Fibroblast of skin of left biceps (primary cell): Measurements from ENCODE around the gene STK10.
A peak's percentile ranks its signal among the peaks of the same experiment; 100 is the strongest.
"Not testable (repeated sequence)": the region's sequence is repeated elsewhere in the genome, so short reads cannot be mapped to it uniquely, and the experiment has no call there.

Experiments used
- DNase-seq, 2 experiments: peaks; one replicate each; pipeline ENCODE4 v3.0.0-alpha.2; 2013; ENCODE audit warnings: low read depth in 2 of 2

Gene STK10

GRCh38 chr5:172188033-172188892 lies at the start of gene STK10:
STK10 (minus strand) TSS chr5:172188224; CDS start chr5:172188042, 182 bp downstream.
- DNase-seq: peak; percentile 76 to 81

DNA sequence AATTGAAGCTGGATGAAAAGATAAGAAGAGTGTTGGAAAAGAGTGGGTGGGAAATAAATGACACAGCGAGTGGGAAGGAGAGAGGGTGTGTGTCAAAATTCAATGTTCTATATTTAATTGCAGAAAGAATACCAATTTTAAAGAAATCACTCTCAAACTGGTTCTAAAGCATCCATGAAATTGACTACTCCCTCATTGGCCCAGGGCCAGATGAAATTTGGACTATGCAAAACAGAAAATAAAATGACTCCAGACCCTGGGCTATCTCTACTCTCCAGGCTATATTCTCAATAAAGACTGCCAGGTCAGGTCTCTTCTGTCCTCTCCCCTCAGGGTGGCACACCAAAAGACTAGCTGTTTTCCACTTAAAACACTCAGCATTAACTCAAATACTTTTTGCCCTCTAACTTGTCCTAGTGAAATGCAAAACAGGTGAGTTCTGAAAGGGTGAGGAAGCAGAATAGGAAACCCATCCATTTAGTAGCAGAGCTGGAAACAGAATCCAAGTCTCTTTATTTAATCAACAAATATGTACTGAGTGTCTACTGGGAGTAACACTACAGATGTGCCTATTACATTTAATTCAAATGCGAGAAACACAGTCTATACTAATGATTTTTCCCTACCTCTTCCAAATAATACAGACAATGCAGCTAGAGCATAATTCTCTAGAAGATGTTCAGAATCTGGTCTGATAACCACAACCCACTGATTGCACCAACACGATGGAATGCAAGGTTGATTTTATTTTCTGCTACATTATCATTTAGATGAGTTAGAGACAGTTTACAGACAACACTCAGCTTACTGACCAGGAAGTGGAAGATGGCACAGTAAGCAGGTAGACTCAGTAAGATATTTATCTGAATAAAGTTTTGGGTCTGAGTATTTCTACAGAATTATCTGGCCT lies 48.1 kb upstream of the STK10 start:
- no peak for DNase-seq

- DNase-seq: no peak
Measured at GRCh38 chr5:172235132-172235780, 47.2 kb upstream of the STK10 start.

DNA sequence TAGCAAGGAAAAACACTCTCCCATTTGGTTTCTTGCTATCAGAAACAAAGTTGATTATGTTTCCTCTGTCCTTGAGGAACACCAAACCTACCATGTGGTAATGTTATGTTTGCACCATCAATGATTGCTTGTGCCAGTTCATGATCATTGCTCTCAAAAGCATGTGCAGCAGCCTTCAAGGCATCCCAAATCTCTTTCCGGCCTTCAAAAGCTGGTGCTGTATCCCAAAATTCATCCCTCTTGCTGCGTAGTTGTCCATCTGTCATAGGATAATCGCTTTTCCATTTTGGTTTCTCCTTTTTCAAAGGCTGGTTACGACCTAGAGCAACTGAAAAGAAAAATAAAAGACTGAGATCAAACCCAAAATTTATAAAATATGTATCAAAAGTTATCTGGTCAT lies 46.0 kb upstream of the STK10 start:
- no peak for DNase-seq

- no peak for DNase-seq
Measured at GRCh38 chr5:172229904-172230303, 41.9 kb upstream of the STK10 start.

DNA sequence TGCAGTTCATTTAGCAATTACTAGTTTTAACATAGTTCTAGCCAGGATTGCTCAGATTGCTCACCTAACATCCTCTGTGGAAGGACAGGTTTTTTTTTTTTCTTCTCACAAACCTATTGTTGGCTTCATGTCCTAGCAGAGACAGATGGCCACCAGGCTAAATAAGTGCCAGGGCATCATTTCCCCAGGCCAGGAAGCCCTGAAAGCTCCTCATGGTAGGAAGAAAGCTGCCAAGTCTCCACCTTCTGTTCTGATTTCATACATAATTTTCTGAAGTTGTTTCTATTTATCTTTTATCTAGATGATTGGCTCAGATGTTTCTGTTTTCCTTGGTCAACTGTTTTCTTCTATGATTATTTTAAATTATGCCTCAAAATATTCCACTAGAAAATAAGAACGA lies 37.0 kb upstream of the STK10 start:
- no peak for DNase-seq

DNA sequence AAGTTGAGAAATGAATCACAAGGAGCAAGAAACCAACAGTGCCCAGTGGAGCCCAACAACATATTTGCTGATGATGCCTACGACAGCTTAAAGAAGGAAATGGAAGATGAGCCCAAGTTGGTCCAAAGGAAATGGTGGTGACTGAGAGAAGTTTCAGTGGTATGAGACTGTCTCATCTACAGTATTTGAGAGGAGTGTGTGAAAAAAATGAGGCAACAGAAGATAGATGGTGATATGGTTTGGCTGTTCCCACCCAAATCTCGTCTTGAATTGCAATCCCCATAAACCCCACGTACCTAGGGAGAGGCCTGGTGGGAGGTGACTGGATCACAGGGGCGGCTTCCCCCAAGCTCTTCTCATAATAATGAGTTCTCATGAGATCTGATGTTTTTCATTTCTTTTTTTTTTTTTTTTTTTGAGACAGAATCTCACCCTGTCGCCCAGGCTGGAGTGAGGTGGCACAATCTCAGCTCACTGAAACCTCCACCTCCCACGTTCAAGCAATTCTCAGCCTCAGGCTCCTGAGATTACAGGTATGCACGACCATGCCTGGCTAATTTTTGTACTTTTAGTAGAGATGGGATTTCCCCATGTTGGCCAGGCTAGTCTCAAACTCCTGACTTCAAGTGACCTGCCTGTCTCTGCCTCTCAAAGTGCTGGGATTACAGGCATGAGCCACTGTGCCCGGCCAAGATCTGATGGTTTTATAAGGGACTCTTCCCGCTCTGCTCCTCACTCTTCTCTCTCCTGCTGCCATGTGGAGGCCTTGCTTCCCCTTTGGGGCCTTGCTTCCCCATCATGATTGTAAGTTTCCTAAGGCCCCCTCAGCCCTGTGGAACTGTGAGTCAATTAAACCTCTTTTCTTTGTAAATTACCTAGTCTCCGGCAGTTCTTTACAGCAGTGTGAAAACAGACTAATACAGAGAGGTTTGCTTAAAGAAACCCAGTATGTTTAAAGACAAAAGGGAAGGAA lies 36.2 kb upstream of the STK10 start:
- DNase-seq: no peak

DNA sequence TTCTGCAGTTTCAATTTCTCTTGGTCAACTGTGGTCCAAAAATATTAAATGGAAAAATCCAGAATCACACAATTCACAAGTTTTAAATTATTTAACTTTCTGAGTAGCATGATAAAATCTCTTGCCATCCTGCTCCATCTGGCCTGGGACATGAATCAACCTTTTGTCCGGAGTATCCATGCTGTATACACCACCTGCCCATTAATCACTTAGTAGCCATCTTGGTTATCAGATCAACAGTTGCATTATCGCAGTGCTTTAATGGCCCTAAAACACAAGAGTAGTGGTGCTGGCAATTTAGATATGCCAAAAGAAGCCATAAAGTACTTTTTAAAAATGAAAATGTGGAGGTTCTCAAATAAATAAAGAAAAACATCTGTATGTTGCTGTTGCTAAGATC lies 31.3 kb upstream of the STK10 start:
- no peak for DNase-seq

- DNase-seq: no peak
Measured at GRCh38 chr5:172216345-172216744, 28.3 kb upstream of the STK10 start.

DNA sequence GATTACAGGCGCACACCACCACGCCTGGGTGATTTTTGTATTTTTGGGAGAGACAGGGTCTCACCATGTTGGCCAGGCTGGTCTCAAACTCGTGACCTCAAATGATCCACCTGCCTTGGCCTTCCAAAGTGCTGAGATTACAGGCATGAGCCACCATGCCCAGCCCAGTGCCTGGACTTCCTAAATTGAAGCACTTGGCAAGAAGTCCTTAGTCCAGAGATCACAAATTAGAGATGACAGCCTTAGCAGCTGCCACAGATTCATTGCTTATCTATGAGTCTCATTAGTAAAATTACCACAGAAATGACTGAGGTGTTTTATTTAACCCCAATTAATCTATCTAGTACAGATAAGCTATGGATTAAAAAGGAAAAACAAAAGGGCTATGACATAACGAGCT lies 25.1 kb upstream of the STK10 start:
- no peak for DNase-seq

- DNase-seq: no peak
Measured at GRCh38 chr5:172211676-172212075, 23.7 kb upstream of the STK10 start.

- no peak for DNase-seq
Measured at GRCh38 chr5:172209714-172210113, 21.7 kb upstream of the STK10 start.

DNA sequence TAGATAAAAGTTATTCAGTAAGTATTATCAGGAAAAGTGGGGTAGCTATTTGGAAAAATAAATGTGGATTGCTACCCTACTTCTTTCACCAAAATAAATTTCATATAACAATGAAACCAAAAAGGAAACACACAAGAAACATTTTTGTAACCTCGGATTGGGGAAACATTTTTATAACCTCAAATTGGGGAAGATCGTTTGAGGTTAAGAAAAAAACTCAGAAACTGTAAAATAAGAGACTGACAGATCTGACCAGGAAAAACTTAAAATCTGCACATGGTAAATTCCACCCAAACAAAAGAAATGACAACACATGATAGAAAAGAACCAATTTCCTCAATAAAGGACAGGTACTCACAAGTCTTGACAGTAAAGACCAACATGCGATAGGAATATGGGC lies 19.5 kb upstream of the STK10 start:
- no peak for DNase-seq

DNA sequence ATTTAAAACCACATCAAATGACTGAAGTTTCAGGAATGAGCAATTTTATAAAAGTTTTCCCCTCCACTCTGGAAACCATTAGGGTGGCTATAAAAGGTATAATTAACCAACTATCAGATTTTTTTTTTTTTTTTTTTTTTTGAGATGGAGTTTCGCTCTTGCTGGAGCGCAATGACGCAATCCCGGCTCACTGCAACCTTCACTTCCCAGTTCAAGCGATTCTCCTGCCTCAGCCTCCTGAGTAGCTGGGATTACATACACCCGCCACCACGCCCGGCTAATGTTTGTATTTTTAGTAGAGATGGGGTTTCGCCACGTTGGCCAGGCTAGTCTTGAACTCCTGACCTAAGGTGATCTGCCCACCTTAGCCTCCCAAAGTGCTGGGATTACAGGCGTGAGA lies 18.0 kb upstream of the STK10 start:
- DNase-seq: not testable (repeated sequence)

- DNase-seq: no peak
Measured at GRCh38 chr5:172200476-172200875, 12.5 kb upstream of the STK10 start.

- no peak for DNase-seq
Measured at GRCh38 chr5:172199446-172199845, 11.4 kb upstream of the STK10 start.

DNA sequence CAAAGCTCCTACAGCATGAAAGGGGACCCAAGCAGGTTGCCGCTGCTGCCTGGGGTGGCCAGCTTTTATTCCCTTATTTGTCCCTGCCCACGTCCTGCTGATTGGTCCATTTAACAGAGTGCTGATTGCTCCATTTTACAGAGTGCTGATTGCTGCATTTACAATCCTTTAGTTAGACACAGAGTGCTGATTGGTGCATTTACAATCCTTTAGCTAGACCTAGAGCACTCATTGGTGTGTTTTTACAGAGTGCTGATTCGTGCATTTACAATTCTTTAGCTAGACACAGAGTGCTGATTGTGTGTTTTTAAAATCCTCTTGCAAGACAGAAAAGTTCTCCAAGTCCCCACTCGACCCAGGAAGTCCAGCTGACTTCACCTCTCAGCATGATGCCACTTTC lies 9.8 kb upstream of the STK10 start:
- not testable (repeated sequence) for DNase-seq

DNA sequence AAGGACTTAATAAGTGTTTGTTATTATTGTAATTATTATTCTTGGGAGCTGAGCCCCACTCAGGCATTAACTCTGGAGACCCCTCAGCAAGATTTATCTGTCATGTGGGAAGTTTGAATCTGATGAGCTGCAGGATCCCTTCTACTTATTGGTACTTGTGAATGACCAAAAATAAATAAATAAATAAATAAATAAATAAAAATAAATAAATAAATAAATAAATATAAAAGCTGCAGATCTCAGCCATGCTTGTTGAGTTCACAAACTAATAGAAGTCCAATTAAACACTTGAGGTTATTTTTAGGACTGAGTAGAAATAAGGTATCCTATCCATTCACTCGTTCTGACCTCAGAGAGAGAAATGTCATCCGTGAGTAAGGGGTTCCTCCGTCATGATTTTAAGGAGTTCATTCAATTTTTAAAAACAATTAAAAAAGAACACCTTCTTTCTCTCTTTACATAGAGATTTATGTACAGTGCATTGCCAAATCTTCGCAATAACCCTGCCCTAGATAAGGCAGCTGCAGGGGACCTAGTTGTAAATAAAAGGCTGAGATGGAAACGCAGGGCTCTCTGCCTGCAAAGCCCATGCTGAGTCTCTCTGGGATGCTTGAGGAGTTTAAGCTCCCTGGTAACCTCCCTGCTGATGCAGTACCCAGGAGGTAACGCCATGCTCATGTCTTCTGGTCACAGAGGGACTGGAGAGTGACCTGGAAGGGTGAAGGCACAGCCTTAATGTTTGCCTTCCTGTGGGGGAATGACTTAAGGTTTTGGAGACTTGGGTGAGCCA lies 7.2 kb upstream of the STK10 start:
- no peak for DNase-seq

DNA sequence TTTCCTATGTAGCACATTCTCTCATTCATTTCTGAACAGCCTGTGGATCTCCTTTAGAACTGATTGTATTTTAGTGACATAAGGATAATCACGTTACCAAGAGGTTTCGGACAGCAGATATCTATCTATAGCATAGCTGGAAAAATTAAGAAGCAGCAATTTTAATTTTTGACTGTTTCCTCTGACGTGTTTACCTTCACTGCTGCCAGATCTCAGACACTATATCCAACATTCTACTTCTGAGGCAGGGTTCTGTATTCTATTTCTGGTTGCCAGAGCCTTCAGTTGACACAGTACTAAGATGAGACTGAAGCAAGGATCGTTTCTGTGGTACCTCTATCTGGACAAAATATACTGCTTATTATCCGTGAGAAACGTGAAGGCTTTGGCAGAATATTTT lies 5.8 kb upstream of the STK10 start, which contains the start of gene EFCAB9:
EFCAB9 (plus strand) TSS at position 301 of the 400 bp plus-strand sequence; CDS start at position 302, 1 bp downstream.
- DNase-seq: no peak

DNA sequence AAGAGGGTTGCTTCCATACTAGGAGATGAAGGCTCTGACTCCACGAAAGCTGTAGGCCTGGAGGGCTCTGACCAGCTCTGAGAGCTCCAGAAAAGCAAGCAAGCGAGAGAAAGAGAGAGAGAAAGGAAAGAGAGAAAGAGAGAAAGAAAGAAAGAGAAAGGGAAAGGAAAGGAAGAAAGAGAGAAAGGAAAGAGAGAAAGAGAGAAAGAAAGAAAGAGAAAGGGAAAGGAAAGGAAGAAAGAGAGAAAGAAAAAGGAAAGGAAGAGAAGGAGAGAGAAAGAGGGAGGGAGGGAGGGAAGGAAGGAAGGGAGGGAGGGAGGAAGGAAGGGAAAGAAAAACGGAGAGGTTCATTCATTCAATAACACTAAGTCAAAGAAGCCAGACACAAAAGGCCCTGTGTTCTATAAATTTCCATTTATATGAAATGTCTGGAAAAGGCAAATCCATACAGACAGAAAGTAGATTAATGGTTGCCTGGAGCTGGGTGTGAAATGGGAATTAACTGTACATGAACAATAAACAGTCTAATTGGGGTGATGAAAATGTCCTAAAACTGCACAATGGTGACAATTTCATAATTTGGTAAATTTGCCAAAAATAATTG lies 1.8 kb upstream of the STK10 start:
- DNase-seq: no peak
